K562 (cell line): Measurements from ENCODE around the gene TAS2R7. TPM values are rescaled to one million over a fixed set of nuclear protein-coding genes. Genes with fewer than 3 reads are reported as not detected.

Experiments
- ATAC-seq: fragments of 200-7000 bp; cut with Tn5 transposase; 3 replicates; pipeline ENCODE4 v1.9.1; 2020; ENCODE audit warnings: moderate library complexity
- BruUV-seq: library from RNA; stranded (reverse); fragments of 400-500 nt; replicated peaks from 2 replicates; lab custom pipeline; 2021; lab: Mats Ljungman, UMichigan
- CTCF ChIA-PET: fragments of 300-600 bp; formaldehyde crosslinking; extraction: SDS; loops from one replicate; lab custom pipeline; 2021; ENCODE audit warnings: low intra/inter-chr PET ratio; lab: Yijun Ruan, JAX
- POLR2A ChIA-PET: fragments of 300-600, 350-650 bp; sonication (Branson Sonifier 250); formaldehyde crosslinking; extraction: SDS; loops from one replicate; lab custom pipeline; 2021; ENCODE audit warnings: antibody characterized with exemption, inconsistent platforms; lab: Yijun Ruan, JAX
- DNase-seq, 4 experiments: peaks; one replicate each; pipeline versions ENCODE4 v3.0.0 to v3.0.0-alpha.2; 2011 to 2018; ENCODE audit warnings: low spot score in 3 of 4, mixed read lengths in 3 of 4; ENCODE audit errors: extremely low read depth in 1 of 4
- FAIRE-seq: peaks from 2 replicates; lab custom pipeline; 2011; peaks lifted over from hg19 to GRCh38; lab: Jason Lieb, UNC
- H2AFZ ChIP-seq: 2 replicates; pipeline ENCODE4 v1.6.0; 2011; ENCODE audit warnings: low read depth, low read length, control low read depth, inconsistent platforms
- H3K27ac ChIP-seq: fragments of 200-600 bp; 3 replicates; pipeline ENCODE4 v1.8.0; 2011; ENCODE audit warnings: low read depth, mild to moderate bottlenecking, control low read depth, inconsistent platforms, low read length, moderate library complexity, mixed read lengths; ENCODE audit errors: extremely low read depth
- H3K27me3 ChIP-seq, 2 experiments: fragments of 300-600 bp in 1 of 2; 2 replicates in 1 of 2; 3 replicates in 1 of 2; pipeline versions ENCODE4 v1.6.0 to v1.8.0; 2011; ENCODE audit warnings: inconsistent platforms in 2 of 2, low read length in 2 of 2, mild to moderate bottlenecking in 1 of 2, mixed read lengths in 1 of 2, moderate library complexity in 1 of 2; ENCODE audit not compliant: control insufficient read depth in 2 of 2, insufficient read depth in 2 of 2
- H3K36me3 ChIP-seq: fragments of 300-600 bp; 3 replicates; pipeline ENCODE4 v1.8.0; 2011; ENCODE audit warnings: mild to moderate bottlenecking, low read length, inconsistent platforms; ENCODE audit not compliant: control insufficient read depth, insufficient read depth
- H3K4me1 ChIP-seq, 2 experiments: fragments of 200-600 bp in 1 of 2; replicated peaks in 1 of 2; 2 replicates in 1 of 2; 3 replicates in 1 of 2; pipeline versions ENCODE4 v1.5.1 to v1.8.0; 2011; ENCODE audit warnings: inconsistent platforms in 2 of 2, low read length in 2 of 2, mild to moderate bottlenecking in 1 of 2, mixed read lengths in 1 of 2, moderate library complexity in 1 of 2; ENCODE audit not compliant: control insufficient read depth in 2 of 2, insufficient read depth in 2 of 2
- H3K4me2 ChIP-seq: 2 replicates; pipeline ENCODE4 v1.6.1; 2011; ENCODE audit warnings: low read length, control low read depth, inconsistent platforms, mixed read lengths; ENCODE audit not compliant: insufficient read depth
- H3K4me3 ChIP-seq: fragments of 200-600 bp; sonication (generic), shearing (Covaris generic); 2 replicates; pipeline ENCODE4 v1.5.1; 2016; ENCODE audit warnings: control low read depth, inconsistent platforms
- H3K79me2 ChIP-seq: fragments of 200-600 bp; 3 replicates; pipeline ENCODE4 v1.8.0; 2011; ENCODE audit warnings: low read length, inconsistent platforms; ENCODE audit not compliant: control insufficient read depth, insufficient read depth
- H3K9ac ChIP-seq, 2 experiments: 2 replicates each; pipeline versions ENCODE4 v1.6.0 to v1.6.1; 2011; ENCODE audit warnings: low read depth in 2 of 2, low read length in 2 of 2, control low read depth in 1 of 2, inconsistent platforms in 1 of 2, mild to moderate bottlenecking in 1 of 2, mixed read lengths in 1 of 2; ENCODE audit not compliant: insufficient read depth in 1 of 2
- H3K9me1 ChIP-seq: one replicate; pipeline ENCODE4 v1.6.0; 2011; ENCODE audit warnings: inconsistent platforms, mild to moderate bottlenecking, low read length, moderate library complexity; ENCODE audit not compliant: control insufficient read depth, insufficient read depth
- H3K9me3 ChIP-seq: replicated peaks from 2 replicates; pipeline ENCODE4 v1.5.1; 2011; ENCODE audit warnings: low read depth, low read length, inconsistent platforms; ENCODE audit not compliant: control insufficient read depth, insufficient read depth
- H4K20me1 ChIP-seq: replicated peaks from 2 replicates; pipeline ENCODE4 v1.6.1; 2011; ENCODE audit warnings: low read length, inconsistent platforms, mixed read lengths; ENCODE audit not compliant: control insufficient read depth, insufficient read depth
- CBX8 ChIP-seq: fragments of 200-600 bp; sonication (generic); IDR thresholded peaks from 2 replicates; pipeline ENCODE4 v1.6.1; 2012; ENCODE audit warnings: borderline replicate concordance, mixed run types, low read depth, mild to moderate bottlenecking, moderate library complexity, mixed read lengths, low read length, control low read depth, inconsistent platforms; ENCODE audit not compliant: poor library complexity, severe bottlenecking; ENCODE audit errors: extremely low read depth
- FOXK2 ChIP-seq, 2 experiments: fragments of 450-650 bp; IDR thresholded peaks in 1 of 2; conservative IDR thresholded peaks in 1 of 2; 2 replicates each; pipeline ENCODE4 v1.6.1; 2016; ENCODE audit warnings: low read depth in 2 of 2, mild to moderate bottlenecking in 1 of 2
- MAFG ChIP-seq: fragments of 450-650 bp; conservative IDR thresholded peaks from 2 replicates; pipeline ENCODE4 v1.6.1; 2016; ENCODE audit warnings: missing genetic modification characterization, missing compliant biosample characterization
- WGBS: fragments of 100-300 bp; shearing (Covaris generic); methylation state at CpG from one replicate; pipeline ENCODE4 v1.1.6; 2016; ENCODE audit warnings: low coverage, mixed read lengths; ENCODE audit not compliant: insufficient coverage; ENCODE audit errors: missing lambda C conversion rate; 5-methylcytosine and 5-hydroxymethylcytosine counted together
- in situ Hi-C: fragments of 300-500 bp; cut with MboI; formaldehyde crosslinking; loops from 4 replicates; pipeline ENCODE4 v1.15.0; 2018; ENCODE audit warnings: inconsistent platforms, mixed read lengths
- intact Hi-C: fragments of 100-400 bp; cut with micrococcal nuclease; formaldehyde crosslinking; loops from 2 replicates; pipeline ENCODE4 v1.14.2; 2022
- polyA plus RNA-seq, 8 experiments: library from polyadenylated mRNA; depleted of rRNA in 4 of 8; stranded (reverse) in 5 of 8; unstranded in 3 of 8; fragments of >200 nt; fragmentation: Nextera tagmentation in 2 of 8; fragmentation: Illumina TruSeq in 1 of 8; extraction: Ambion mirVana in 2 of 8; extraction: Trizol in 1 of 8; gene quantifications; 2 replicates each; pipeline versions ENCODE4 v1.2.1 to v1.2.3, GENCODE V29; 2011 to 2014; ENCODE audit warnings: inconsistent platforms in 1 of 8, missing spikeins in 1 of 8
- total RNA-seq, 7 experiments: library from RNA; depleted of rRNA in 6 of 7; stranded (reverse); fragments of >200 nt in 6 of 7; fragmentation: Illumina TruSeq in 2 of 7; extraction: Trizol in 2 of 7; gene quantifications; 2 replicates each; pipeline versions ENCODE4 v1.2.1 to v1.2.3, GENCODE V29; 2011 to 2021; ENCODE audit warnings: low replicate concordance in 1 of 7
- TF ChIP-seq, protein P1 (sequence below): sonication (generic); formaldehyde crosslinking; IDR thresholded peaks from 2 replicates; pipeline ENCODE4 v1.8.1; 2022; ENCODE audit warnings: missing genetic modification reagents

TAS2R7 gene
- total and polyA plus RNA-seq, 9 of the 15 experiments (the other 6 are each of a cell fraction or from before 2014, with no cell fraction given): not detected

DNA sequence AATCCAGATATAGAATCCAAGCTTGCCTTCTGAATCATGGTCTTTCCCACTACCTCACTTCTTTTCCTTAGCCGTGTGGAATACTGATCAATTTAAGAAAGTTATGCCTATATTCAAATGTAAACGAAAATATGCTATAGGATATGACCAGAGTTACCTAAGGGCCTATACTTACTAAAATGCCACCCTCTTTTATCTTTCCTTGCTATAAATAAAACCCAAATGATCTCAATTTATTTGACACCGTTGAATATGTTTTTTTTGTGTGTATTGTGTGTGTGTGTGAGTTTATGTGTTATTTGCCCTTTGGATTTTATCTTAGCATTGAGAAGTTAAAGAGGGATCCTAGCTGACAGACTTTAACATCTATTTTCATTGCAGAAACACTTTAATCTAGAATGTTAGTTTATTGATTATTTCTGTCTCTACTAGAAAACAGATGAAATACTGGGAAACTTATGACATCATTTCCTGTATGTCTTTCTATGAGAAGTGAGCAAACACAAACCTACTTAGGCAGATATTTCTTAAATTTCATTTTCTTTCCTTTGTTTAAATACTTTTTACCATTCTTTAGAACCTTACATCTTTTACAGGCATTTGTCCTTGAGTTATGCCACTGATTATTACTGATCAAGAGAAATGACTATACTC, 9.6 kb upstream of the TAS2R7 start:
- no peaks in the 10 kb centered on the region for H3K9me1 ChIP-seq
- no peak overlapping the region for H3K27ac ChIP-seq
- H3K4me3 ChIP-seq: no peak overlapping the region
- intact Hi-C loops (no loop called here), in situ Hi-C loops (no loop called here)
- 0% methylated on average over 3 of the region's 3 CpGs for WGBS
- H3K79me2 ChIP-seq: no peaks in the 10 kb centered on the region
- ATAC-seq: no peak
- no peak overlapping the region for H2AFZ ChIP-seq
- no peaks in the 10 kb centered on the region for H3K36me3 ChIP-seq
- DNase-seq: no peak
- H3K4me2 ChIP-seq: no peak overlapping the region
- H3K4me1 ChIP-seq: no peaks in the 10 kb centered on the region
- H3K9me3 ChIP-seq: no peaks in the 10 kb centered on the region
- H3K9ac ChIP-seq: no peak overlapping the region
- TF ChIP-seq CBX8 (peak; percentile 91), FOXK2 (conservative IDR thresholded peaks at IDR 0.05 in 1 of 2, IDR thresholded peaks at IDR 0.05 in 1 of 2; ENCODE audit: low read depth in 2 of 2) (no peak)
- no peak for FAIRE-seq
- H4K20me1 ChIP-seq: no peaks in the 10 kb centered on the region
- POLR2A ChIA-PET: interaction anchor here (0.7 kb wide), 1 partner anchor 9 kb away, joined by 3 read pairs; no protein-coding TSS in a partner anchor
- no TSS peak for BruUV-seq
- H3K27me3 ChIP-seq: no peaks in the 10 kb centered on the region
- CTCF ChIA-PET: no interaction called here

DNA sequence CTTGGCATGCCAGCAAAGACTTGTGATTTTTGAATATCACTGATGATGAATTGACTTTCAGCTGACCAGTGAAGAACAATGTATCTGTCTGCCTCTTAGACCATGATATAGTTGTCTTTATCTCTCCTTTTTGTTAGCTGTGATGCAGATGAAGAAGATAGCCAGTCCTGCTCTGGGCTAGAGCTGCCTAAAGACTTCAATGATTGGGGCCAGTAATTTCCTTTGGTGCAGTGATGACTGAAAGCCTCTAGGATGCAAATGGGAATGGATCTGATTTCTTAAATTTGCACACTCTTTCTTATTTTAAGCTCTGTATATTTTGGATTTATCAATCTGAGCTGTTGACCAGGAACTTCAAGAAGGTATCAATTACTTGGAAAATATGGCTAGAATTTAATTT, 7.6 kb upstream of the TAS2R7 start, which contains the start of gene TAS2R9:
TSS of gene TAS2R9 (minus strand) at position 101 of the 400 bp plus-strand sequence. CDS start at position 8, 93 bp downstream.
- ChIA-PET POLR2A (interaction anchor here (0.5 kb wide), 2 partner anchors 31 to 132 kb away, joined by 3 read pairs; no protein-coding TSS in a partner anchor), CTCF (no interaction called here)
- Histone ChIP-seq H3K9me1 (no peaks in the 10 kb centered on the region), H2AFZ (no peak within 1 kb of the TSS), H3K4me2 (no peak within 1 kb of the TSS), H3K9ac (no peak within 1 kb of the TSS), H3K9me3 (no peaks in the 10 kb centered on the region), H4K20me1 (no peaks in the 10 kb centered on the region), H3K4me1 (no peaks in the 10 kb centered on the region), H3K4me3 (no peak within 1 kb of the TSS), H3K27me3 (no peaks in the 10 kb centered on the region), H3K27ac (no peak within 1 kb of the TSS), H3K36me3 (no peaks in the 10 kb centered on the region), H3K79me2 (no peaks in the 10 kb centered on the region)
- no peak for DNase-seq
- FAIRE-seq: no peak
- intact Hi-C loops (no loop called here), in situ Hi-C loops (no loop called here)
- no peak for ATAC-seq
- TF ChIP-seq MAFG (tag): no peak
- TF ChIP-seq, protein P1, sequence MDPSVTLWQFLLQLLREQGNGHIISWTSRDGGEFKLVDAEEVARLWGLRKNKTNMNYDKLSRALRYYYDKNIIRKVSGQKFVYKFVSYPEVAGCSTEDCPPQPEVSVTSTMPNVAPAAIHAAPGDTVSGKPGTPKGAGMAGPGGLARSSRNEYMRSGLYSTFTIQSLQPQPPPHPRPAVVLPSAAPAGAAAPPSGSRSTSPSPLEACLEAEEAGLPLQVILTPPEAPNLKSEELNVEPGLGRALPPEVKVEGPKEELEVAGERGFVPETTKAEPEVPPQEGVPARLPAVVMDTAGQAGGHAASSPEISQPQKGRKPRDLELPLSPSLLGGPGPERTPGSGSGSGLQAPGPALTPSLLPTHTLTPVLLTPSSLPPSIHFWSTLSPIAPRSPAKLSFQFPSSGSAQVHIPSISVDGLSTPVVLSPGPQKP (CRISPR knock-in tag): no peak
- BruUV-seq: no TSS peak
